Activated CD4-positive, alpha-beta memory T cell treated with anti-CD3 and anti-CD28 coated beads, Interleukin-2, amount 10 ng/mL, durations not matched to agents 7 days and 5 days (primary cell): ENCODE results near the gene ERF. TPM values are rescaled to one million over a fixed set of nuclear protein-coding genes. Genes with fewer than 3 reads are reported as not detected.
A peak's percentile ranks its signal among the peaks of the same experiment; 100 is the strongest.
"Not testable (repeated sequence)": the region's sequence is repeated elsewhere in the genome, so short reads cannot be mapped to it uniquely, and the experiment has no call there.

ENCODE experiments used
- CTCF ChIA-PET: fragments of 350-600 bp; sonication (Branson Sonifier 250); formaldehyde crosslinking; loops from one replicate; lab custom pipeline; 2021; ENCODE audit warnings: antibody characterized with exemption, inconsistent platforms; lab: Charles Lee
- POLR2A ChIA-PET: fragments of 350-600 bp; sonication (Branson Sonifier 250); formaldehyde crosslinking; loops from one replicate; lab custom pipeline; 2021; ENCODE audit warnings: antibody characterized with exemption; lab: Charles Lee
- DNase-seq: peaks from one replicate; pipeline ENCODE4 v3.0.0-alpha.2; 2020
- H3K27ac Mint-ChIP-seq: one replicate; pipeline ENCODE4 v1.8.0; 2021; ENCODE audit warnings: mild to moderate bottlenecking, mixed read lengths
- H3K27me3 Mint-ChIP-seq: one replicate; pipeline ENCODE4 v1.8.0; 2021; ENCODE audit warnings: mixed read lengths
- H3K36me3 Mint-ChIP-seq: one replicate; pipeline ENCODE4 v1.8.0; 2021; ENCODE audit warnings: low read depth, mixed read lengths
- H3K4me1 Mint-ChIP-seq: one replicate; pipeline ENCODE4 v1.8.0; 2021; ENCODE audit warnings: mixed read lengths
- H3K4me3 Mint-ChIP-seq: one replicate; pipeline ENCODE4 v1.8.0; 2021; ENCODE audit warnings: mild to moderate bottlenecking, mixed read lengths
- H3K9me3 Mint-ChIP-seq: one replicate; pipeline ENCODE4 v1.8.0; 2021; ENCODE audit warnings: mixed read lengths
- total RNA-seq, 2 experiments: library from RNA; stranded (reverse); gene quantifications; one replicate each; pipeline ENCODE4 v1.2.3, GENCODE V29; 2021

Gene ERF
- total RNA-seq, 2 experiments from 2014 or later: 46.9 to 52.6 TPM

GRCh38 chr19:42257842-42258241 lies 2.9 kb upstream of the ERF start:
- H3K27ac Mint-ChIP-seq, H3K4me3 Mint-ChIP-seq, H3K9me3 Mint-ChIP-seq, H3K36me3 Mint-ChIP-seq, DNase-seq, POLR2A ChIA-PET: not testable (repeated sequence)
- CTCF ChIA-PET: interaction anchor here (0.9 to 1.2 kb wide), 3 partner anchors 9 to 21 kb away, joined by 3 to 7 read pairs (median 5); no protein-coding TSS in a partner anchor
- H3K27me3 Mint-ChIP-seq: peaks cover 16% of the 10 kb centered on the region
- H3K4me1 Mint-ChIP-seq: peaks cover 13% of the 10 kb centered on the region

- POLR2A ChIA-PET: interaction anchor here (0.8 to 2.2 kb wide), 8 partner anchors 9 to 24 kb away, joined by 3 to 11 read pairs (median 4); partner anchors contain the start of genes CIC and GSK3A
- no peak for DNase-seq
Observed at GRCh38 chr19:42255766-42256745, 1.1 kb upstream of the ERF start.

GRCh38 chr19:42254089-42254849 lies 659 bp downstream of the ERF start:
- Mint-ChIP-seq H3K27me3 (peaks cover 11% of the 10 kb centered on the region), H3K9me3 (no peaks in the 10 kb centered on the region), H3K4me3 (peak overlapping the region; percentile 72), H3K36me3 (peaks cover 4% of the 10 kb centered on the region), H3K4me1 (peaks cover 36% of the 10 kb centered on the region), H3K27ac (peak overlapping the region; percentile 71)
- peak; percentile 78 for DNase-seq
- POLR2A ChIA-PET: interaction anchor here (1.0 kb wide), 1 partner anchor 9 kb away, joined by 5 read pairs; no protein-coding TSS in a partner anchor
- CTCF ChIA-PET: interaction anchor here (1.0 kb wide), 1 partner anchor 9 kb away, joined by 3 read pairs; no protein-coding TSS in a partner anchor

More at GRCh38 chr19:42255766-42256745, 1.1 kb upstream of the ERF start:
- Mint-ChIP-seq H3K9me3 (no peaks in the 10 kb centered on the region), H3K4me3 (peak overlapping the region; percentile 72), H3K36me3 (peaks cover 4% of the 10 kb centered on the region), H3K27ac (no peak overlapping the region), H3K4me1 (peaks cover 26% of the 10 kb centered on the region), H3K27me3 (peaks cover 11% of the 10 kb centered on the region)
- CTCF ChIA-PET: interaction anchor here (0.9 to 1.4 kb wide), 3 partner anchors 14 to 148 kb away, joined by 3 to 10 read pairs (median 4); no protein-coding TSS in a partner anchor

GRCh38 chr19:42253245-42254088 lies 1.5 kb downstream of the ERF start:
- CTCF ChIA-PET: interaction anchor here (1.0 kb wide), 1 partner anchor 8 kb away, joined by 3 read pairs; no protein-coding TSS in a partner anchor
- Mint-ChIP-seq H3K4me3 (peak overlapping the region; percentile 80), H3K27me3 (peaks cover 11% of the 10 kb centered on the region), H3K9me3 (no peaks in the 10 kb centered on the region), H3K36me3 (peaks cover 4% of the 10 kb centered on the region), H3K27ac (peak overlapping the region; percentile 73), H3K4me1 (peaks cover 36% of the 10 kb centered on the region)
- peak; percentile 74 for DNase-seq
- POLR2A ChIA-PET: interaction anchor here (1.0 to 3.3 kb wide), 3 partner anchors 9 to 31 kb away, joined by 3 to 22 read pairs (median 5); partner anchors contain the start of gene CIC

GRCh38 chr19:42252365-42253244 lies 2.3 kb downstream of the ERF start:
- ChIA-PET CTCF (interaction anchor here (0.9 to 2.8 kb wide), 3 partner anchors 7 to 27 kb away, joined by 3 to 11 read pairs (median 4); no protein-coding TSS in a partner anchor), POLR2A (interaction anchor here (0.7 to 3.3 kb wide), 6 partner anchors 8 to 53 kb away, joined by 3 to 22 read pairs (median 4); partner anchors contain the start of gene CIC)
- no peak for DNase-seq

GRCh38 chr19:42251572-42252358 lies 3.2 kb downstream of the ERF start:
- Mint-ChIP-seq H3K4me1 (peaks cover 38% of the 10 kb centered on the region), H3K27me3 (peaks cover 8% of the 10 kb centered on the region), H3K9me3 (no peaks in the 10 kb centered on the region), H3K27ac (peak overlapping the region; percentile 65), H3K36me3 (peaks cover 4% of the 10 kb centered on the region), H3K4me3 (peak overlapping the region; percentile 80)
- POLR2A ChIA-PET: interaction anchor here (0.7 to 3.3 kb wide), 7 partner anchors 8 to 52 kb away, joined by 3 to 22 read pairs (median 4); partner anchors contain the start of genes CIC and GSK3A
- CTCF ChIA-PET: interaction anchor here (0.7 to 2.8 kb wide), 3 partner anchors 8 to 28 kb away, joined by 3 to 11 read pairs (median 4); no protein-coding TSS in a partner anchor
- DNase-seq: no peak

More at GRCh38 chr19:42252365-42253244, 2.3 kb downstream of the ERF start:
- peak overlapping the region; percentile 80 for H3K4me3 Mint-ChIP-seq
- peaks cover 11% of the 10 kb centered on the region for H3K27me3 Mint-ChIP-seq
- peaks cover 4% of the 10 kb centered on the region for H3K36me3 Mint-ChIP-seq
- no peaks in the 10 kb centered on the region for H3K9me3 Mint-ChIP-seq
- peaks cover 36% of the 10 kb centered on the region for H3K4me1 Mint-ChIP-seq
- peak overlapping the region; percentile 73 for H3K27ac Mint-ChIP-seq

GRCh38 chr19:42250666-42251531 lies 4.0 kb downstream of the ERF start:
- peaks cover 2% of the 10 kb centered on the region for H3K27me3 Mint-ChIP-seq
- H3K4me1 Mint-ChIP-seq: peaks cover 38% of the 10 kb centered on the region
- peak overlapping the region; percentile 44 for H3K27ac Mint-ChIP-seq
- no peak for DNase-seq
- H3K9me3 Mint-ChIP-seq: no peaks in the 10 kb centered on the region
- ChIA-PET POLR2A (interaction anchor here (0.7 to 3.3 kb wide), 8 partner anchors 9 to 52 kb away, joined by 3 to 22 read pairs (median 4); partner anchors contain the start of genes CIC, DEDD2 and GSK3A), CTCF (interaction anchor here (0.7 to 2.8 kb wide), 2 partner anchors 20 to 29 kb away, joined by 3 to 11 read pairs; no protein-coding TSS in a partner anchor)
- peaks cover 4% of the 10 kb centered on the region for H3K36me3 Mint-ChIP-seq
- H3K4me3 Mint-ChIP-seq: no peak overlapping the region

- DNase-seq: no peak
- peaks cover 41% of the 10 kb centered on the region for H3K4me1 Mint-ChIP-seq
- ChIA-PET POLR2A (interaction anchor here (0.8 to 3.3 kb wide), 6 partner anchors 17 to 51 kb away, joined by 3 to 22 read pairs (median 4); partner anchors contain the start of genes CIC and DEDD2), CTCF (interaction anchor here (2.8 kb wide), 1 partner anchor 29 kb away, joined by 11 read pairs; no protein-coding TSS in a partner anchor)
- no peaks in the 10 kb centered on the region for H3K27me3 Mint-ChIP-seq
- peaks cover 4% of the 10 kb centered on the region for H3K36me3 Mint-ChIP-seq
- no peaks in the 10 kb centered on the region for H3K9me3 Mint-ChIP-seq
- H3K4me3 Mint-ChIP-seq: no peak overlapping the region
- H3K27ac Mint-ChIP-seq: peak overlapping the region; percentile 6
Observed at GRCh38 chr19:42250183-42250665, 4.7 kb downstream of the ERF start.

- POLR2A ChIA-PET: interaction anchor here (1.0 to 1.4 kb wide), 2 partner anchors 29 to 51 kb away, joined by 3 to 5 read pairs; no protein-coding TSS in a partner anchor
- no peak for DNase-seq
- Mint-ChIP-seq H3K36me3 (peaks cover 4% of the 10 kb centered on the region), H3K27ac (peak overlapping the region; percentile 54), H3K4me1 (peaks cover 46% of the 10 kb centered on the region), H3K4me3 (no peak overlapping the region), H3K27me3 (no peaks in the 10 kb centered on the region), H3K9me3 (no peaks in the 10 kb centered on the region)
- CTCF ChIA-PET: interaction anchor here (2.8 kb wide), 1 partner anchor 30 kb away, joined by 11 read pairs; no protein-coding TSS in a partner anchor
Observed at GRCh38 chr19:42249769-42250168, 5.2 kb downstream of the ERF start.
